Smooth muscle cell (in vitro differentiated cells): ENCODE results near the gene ANAPC5. TPM values are rescaled to one million over a fixed set of nuclear protein-coding genes. Genes with fewer than 3 reads are reported as not detected.
A peak's percentile ranks its signal among the peaks of the same experiment; 100 is the strongest.

Source experiments
- DNase-seq: peaks from one replicate; lab custom pipeline; 2025; ENCODE audit not compliant: unreplicated experiment; lab: John Stamatoyannopoulos, UW
- H2AFZ ChIP-seq: fragments of 200-600 bp; sonication (generic); 2 replicates; pipeline ENCODE4 v1.6.0; 2016; ENCODE audit warnings: antibody characterized with exemption, low read depth, mild to moderate bottlenecking
- H3F3A ChIP-seq: fragments of 200-600 bp; sonication (generic); 2 replicates; pipeline ENCODE4 v1.6.0; 2017; ENCODE audit warnings: antibody characterized with exemption, low read depth
- H3K27ac ChIP-seq: fragments of 200-600 bp; sonication (generic); 2 replicates; pipeline ENCODE4 v1.5.1; 2016; ENCODE audit warnings: low read depth, mild to moderate bottlenecking
- H3K27me3 ChIP-seq: fragments of 200-600 bp; sonication (generic); 2 replicates; pipeline ENCODE4 v1.6.1; 2016; ENCODE audit warnings: low read depth, mild to moderate bottlenecking
- H3K36me3 ChIP-seq: fragments of 200-600 bp; sonication (generic); 2 replicates; pipeline ENCODE4 v1.5.1; 2016; ENCODE audit warnings: low read depth
- H3K4me1 ChIP-seq: fragments of 200-600 bp; sonication (generic); 2 replicates; pipeline ENCODE4 v1.5.1; 2016; ENCODE audit warnings: low read depth
- H3K4me2 ChIP-seq: fragments of 200-600 bp; sonication (generic); 2 replicates; pipeline ENCODE4 v1.6.0; 2016; ENCODE audit warnings: mild to moderate bottlenecking
- H3K4me3 ChIP-seq: fragments of 200-600 bp; sonication (generic); 2 replicates; pipeline ENCODE4 v1.5.1; 2016; ENCODE audit warnings: mild to moderate bottlenecking
- H3K79me2 ChIP-seq: fragments of 200-600 bp; sonication (generic); 2 replicates; pipeline ENCODE4 v1.6.0; 2016; ENCODE audit warnings: low read depth, mild to moderate bottlenecking
- H3K9ac ChIP-seq: fragments of 200-600 bp; sonication (generic); 2 replicates; pipeline ENCODE4 v1.6.0; 2016; ENCODE audit warnings: low read depth
- H3K9me3 ChIP-seq: fragments of 200-600 bp; sonication (generic); replicated peaks from 2 replicates; pipeline ENCODE4 v1.5.1; 2016; ENCODE audit warnings: low read depth
- H4K20me1 ChIP-seq: fragments of 200-600 bp; sonication (generic); 2 replicates; pipeline ENCODE4 v1.6.0; 2016; ENCODE audit warnings: low read depth
- CTCF ChIP-seq: fragments of 200-600 bp; sonication (generic); IDR thresholded peaks from 2 replicates; pipeline ENCODE4 v1.5.1; 2017; ENCODE audit warnings: borderline replicate concordance, mild to moderate bottlenecking, antibody characterized with exemption; ENCODE audit not compliant: insufficient read depth, poor library complexity, severe bottlenecking
- WGBS: methylation state at CpG from one replicate; pipeline ENCODE4 v1.1.7; 2016; ENCODE audit warnings: low lambda C conversion rate; 5-methylcytosine and 5-hydroxymethylcytosine counted together
- polyA plus RNA-seq: library from polyadenylated mRNA; unstranded; fragments of >200 nt; fragmentation: Nextera tagmentation; extraction: Ambion mirVana; gene quantifications from 2 replicates; pipeline ENCODE4 v1.2.1, GENCODE V29; 2016
- total RNA-seq: library from RNA; depleted of rRNA; stranded (reverse); fragments of >200 nt; gene quantifications from 2 replicates; pipeline ENCODE4 v1.2.3, GENCODE V29; 2014

ANAPC5 gene
- total RNA-seq (109 and 119 TPM in 2 replicates), polyA plus RNA-seq (114 and 121 TPM in 2 replicates)

GRCh38 chr12:121351820-121352681 is at the start of gene ANAPC5:
ANAPC5 (minus strand) TSS chr12:121352411; CDS start chr12:121352340, 71 bp downstream.
- Histone ChIP-seq H3K9me3 (no peaks in the 10 kb centered on the region), H2AFZ (peak within 1 kb of the TSS; percentile 87), H3K9ac (peak within 1 kb of the TSS; percentile 71), H4K20me1 (peaks cover 20% of the 10 kb centered on the region), H3K4me2 (peak within 1 kb of the TSS; percentile 93), H3K27me3 (no peaks in the 10 kb centered on the region), H3K4me1 (peaks cover 5% of the 10 kb centered on the region), H3F3A (no peaks in the 10 kb centered on the region), H3K36me3 (peaks cover under 1% of the 10 kb centered on the region), H3K79me2 (peaks cover 42% of the 10 kb centered on the region), H3K4me3 (peak within 1 kb of the TSS; percentile 94), H3K27ac (peak within 1 kb of the TSS; percentile 66)
- under 1% methylated on average over 49 of the region's 49 CpGs for whole genome bisulfite sequencing
- no peak for TF ChIP-seq CTCF
- DNase-seq, result peak; percentile 68

GRCh38 chr12:121400332-121401139 is 48.3 kb upstream of the ANAPC5 start:
- peaks cover 27% of the 10 kb centered on the region for H3K4me1 ChIP-seq
- peak overlapping the region; percentile 89 for H3K4me3 ChIP-seq
- peaks cover 30% of the 10 kb centered on the region for H4K20me1 ChIP-seq
- H3K27me3 ChIP-seq, result no peaks in the 10 kb centered on the region
- TF ChIP-seq CTCF, result no peak
- H3K9ac ChIP-seq, result peak overlapping the region; percentile 77
- peak overlapping the region; percentile 67 for H3K27ac ChIP-seq
- no peaks in the 10 kb centered on the region for H3K36me3 ChIP-seq
- no peaks in the 10 kb centered on the region for H3F3A ChIP-seq
- H2AFZ ChIP-seq, result peak overlapping the region; percentile 71
- DNase-seq, result peak; percentile 38
- no peaks in the 10 kb centered on the region for H3K9me3 ChIP-seq
- WGBS, result 1% methylated on average over 47 of the region's 48 CpGs
- H3K4me2 ChIP-seq, result peak overlapping the region; percentile 95
- peaks cover 55% of the 10 kb centered on the region for H3K79me2 ChIP-seq

GRCh38 chr12:121399391-121400331 is 47.5 kb upstream of the ANAPC5 start, which contains the start of gene RNF34:
RNF34 (plus strand) TSS chr12:121400118; CDS start chr12:121400213, 95 bp downstream.
- Histone ChIP-seq H3K9ac (peak within 1 kb of the TSS; percentile 77), H3K4me3 (peak within 1 kb of the TSS; percentile 89), H3K79me2 (peaks cover 50% of the 10 kb centered on the region), H3K36me3 (no peaks in the 10 kb centered on the region), H3K27me3 (no peaks in the 10 kb centered on the region), H4K20me1 (peaks cover 24% of the 10 kb centered on the region), H3K4me1 (peaks cover 27% of the 10 kb centered on the region), H2AFZ (peak within 1 kb of the TSS; percentile 92), H3F3A (no peaks in the 10 kb centered on the region), H3K27ac (peak within 1 kb of the TSS; percentile 67), H3K9me3 (no peaks in the 10 kb centered on the region), H3K4me2 (peak within 1 kb of the TSS; percentile 95)
- TF ChIP-seq CTCF, result no peak
- peak; percentile 87 for DNase-seq
- 2% methylated on average over 73 of the region's 77 CpGs for WGBS
